Ishikawa (cell line): ENCODE results near the gene DDI2.

Source experiments
- CEBPB ChIP-seq: IDR thresholded peaks from 2 replicates; pipeline ENCODE4 v1.6.1; 2012
- CREB1 ChIP-seq: IDR thresholded peaks from 2 replicates; pipeline ENCODE4 v1.6.1; 2012; ENCODE audit warnings: low read depth
- EP300 ChIP-seq: IDR thresholded peaks from 2 replicates; pipeline ENCODE4 v1.6.1; 2012; ENCODE audit warnings: borderline replicate concordance
- NFIC ChIP-seq: IDR thresholded peaks from 2 replicates; pipeline ENCODE4 v1.6.1; 2012
- RAD21 ChIP-seq: IDR thresholded peaks from 2 replicates; pipeline ENCODE4 v1.6.1; 2012; ENCODE audit warnings: low read depth
- TAF1 ChIP-seq: IDR thresholded peaks from 2 replicates; pipeline ENCODE4 v1.6.1; 2012; ENCODE audit warnings: low read depth, mild to moderate bottlenecking
- TCF12 ChIP-seq: IDR thresholded peaks from 2 replicates; pipeline ENCODE4 v1.6.1; 2012; ENCODE audit warnings: low read depth
- YY1 ChIP-seq: IDR thresholded peaks from 2 replicates; pipeline ENCODE4 v1.6.1; 2012; ENCODE audit warnings: low read depth
- TF ChIP-seq, protein P1 (sequence below): IDR thresholded peaks from 2 replicates; pipeline ENCODE4 v1.6.1; 2012
- TF ChIP-seq, protein P2 (sequence below): IDR thresholded peaks from 2 replicates; pipeline ENCODE4 v1.6.1; 2012; ENCODE audit warnings: low read depth, mild to moderate bottlenecking

DNA sequence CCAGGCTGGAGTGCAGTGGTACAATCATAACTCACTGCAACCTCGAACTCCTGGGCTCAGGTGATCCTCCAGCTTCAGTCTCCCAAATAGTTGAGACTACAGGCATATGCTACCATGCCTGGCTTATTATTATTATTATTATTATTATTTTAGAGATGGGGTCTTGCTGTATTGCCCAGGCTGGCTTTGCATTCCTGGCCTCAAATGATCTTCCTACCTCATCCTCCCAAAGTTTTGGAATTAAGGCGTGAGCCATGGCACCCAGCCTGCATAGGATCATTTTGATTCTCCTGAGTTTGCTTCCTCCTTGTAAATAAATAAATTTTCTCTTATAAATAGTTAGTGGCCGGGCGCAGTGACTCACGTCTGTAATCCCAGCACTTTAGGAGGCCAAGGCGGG, 6.2 kb downstream of the DDI2 start:
- TF ChIP-seq NFIC (no peak), CEBPB (no peak), TCF12 (no peak), YY1 (no peak), EP300 (no peak), TAF1 (no peak), RAD21 (no peak), CREB1 (no peak)
- TF ChIP-seq, protein P1, sequence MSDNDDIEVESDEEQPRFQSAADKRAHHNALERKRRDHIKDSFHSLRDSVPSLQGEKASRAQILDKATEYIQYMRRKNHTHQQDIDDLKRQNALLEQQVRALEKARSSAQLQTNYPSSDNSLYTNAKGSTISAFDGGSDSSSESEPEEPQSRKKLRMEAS = no peak
- TF ChIP-seq, protein P2, sequence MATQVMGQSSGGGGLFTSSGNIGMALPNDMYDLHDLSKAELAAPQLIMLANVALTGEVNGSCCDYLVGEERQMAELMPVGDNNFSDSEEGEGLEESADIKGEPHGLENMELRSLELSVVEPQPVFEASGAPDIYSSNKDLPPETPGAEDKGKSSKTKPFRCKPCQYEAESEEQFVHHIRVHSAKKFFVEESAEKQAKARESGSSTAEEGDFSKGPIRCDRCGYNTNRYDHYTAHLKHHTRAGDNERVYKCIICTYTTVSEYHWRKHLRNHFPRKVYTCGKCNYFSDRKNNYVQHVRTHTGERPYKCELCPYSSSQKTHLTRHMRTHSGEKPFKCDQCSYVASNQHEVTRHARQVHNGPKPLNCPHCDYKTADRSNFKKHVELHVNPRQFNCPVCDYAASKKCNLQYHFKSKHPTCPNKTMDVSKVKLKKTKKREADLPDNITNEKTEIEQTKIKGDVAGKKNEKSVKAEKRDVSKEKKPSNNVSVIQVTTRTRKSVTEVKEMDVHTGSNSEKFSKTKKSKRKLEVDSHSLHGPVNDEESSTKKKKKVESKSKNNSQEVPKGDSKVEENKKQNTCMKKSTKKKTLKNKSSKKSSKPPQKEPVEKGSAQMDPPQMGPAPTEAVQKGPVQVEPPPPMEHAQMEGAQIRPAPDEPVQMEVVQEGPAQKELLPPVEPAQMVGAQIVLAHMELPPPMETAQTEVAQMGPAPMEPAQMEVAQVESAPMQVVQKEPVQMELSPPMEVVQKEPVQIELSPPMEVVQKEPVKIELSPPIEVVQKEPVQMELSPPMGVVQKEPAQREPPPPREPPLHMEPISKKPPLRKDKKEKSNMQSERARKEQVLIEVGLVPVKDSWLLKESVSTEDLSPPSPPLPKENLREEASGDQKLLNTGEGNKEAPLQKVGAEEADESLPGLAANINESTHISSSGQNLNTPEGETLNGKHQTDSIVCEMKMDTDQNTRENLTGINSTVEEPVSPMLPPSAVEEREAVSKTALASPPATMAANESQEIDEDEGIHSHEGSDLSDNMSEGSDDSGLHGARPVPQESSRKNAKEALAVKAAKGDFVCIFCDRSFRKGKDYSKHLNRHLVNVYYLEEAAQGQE = no peak
